Ishikawa (cell line): Measurements from ENCODE around the gene ACLY.

Experiments
- CREB1 ChIP-seq: IDR thresholded peaks from 2 replicates; pipeline ENCODE4 v1.6.1; 2012; ENCODE audit warnings: low read depth
- YY1 ChIP-seq: IDR thresholded peaks from 2 replicates; pipeline ENCODE4 v1.6.1; 2012; ENCODE audit warnings: low read depth
- TF ChIP-seq, protein P1 (sequence below): IDR thresholded peaks from 2 replicates; pipeline ENCODE4 v1.6.1; 2012

DNA sequence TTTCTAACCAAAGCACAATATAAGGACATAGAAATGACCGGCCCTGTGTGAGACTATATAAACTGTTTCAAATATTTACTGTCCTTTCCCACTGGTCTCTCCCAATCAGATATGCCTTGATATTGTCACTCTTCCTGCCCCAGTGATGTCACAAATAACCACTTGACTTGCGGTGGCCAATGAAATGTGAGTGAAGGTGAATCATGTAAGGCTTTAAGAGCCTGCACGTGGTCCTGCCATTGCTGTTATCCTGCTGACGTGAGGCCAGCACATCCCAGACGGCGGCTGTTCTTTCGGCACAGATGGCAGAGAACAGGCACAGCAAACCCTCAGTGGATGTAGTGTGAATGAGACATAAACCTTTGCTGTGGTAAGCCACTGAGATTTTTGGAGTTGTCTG is 48.1 kb downstream of the ACLY start:
- TF ChIP-seq, protein P1, sequence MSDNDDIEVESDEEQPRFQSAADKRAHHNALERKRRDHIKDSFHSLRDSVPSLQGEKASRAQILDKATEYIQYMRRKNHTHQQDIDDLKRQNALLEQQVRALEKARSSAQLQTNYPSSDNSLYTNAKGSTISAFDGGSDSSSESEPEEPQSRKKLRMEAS = no peak
- no peak for TF ChIP-seq CREB1
- TF ChIP-seq YY1 = no peak
